ENCODE results near the gene LETMD1.
"Not testable (repeated sequence)": the region's sequence is repeated elsewhere in the genome, so short reads cannot be mapped to it uniquely, and the experiment has no call there.

LETMD1 gene

DNA sequence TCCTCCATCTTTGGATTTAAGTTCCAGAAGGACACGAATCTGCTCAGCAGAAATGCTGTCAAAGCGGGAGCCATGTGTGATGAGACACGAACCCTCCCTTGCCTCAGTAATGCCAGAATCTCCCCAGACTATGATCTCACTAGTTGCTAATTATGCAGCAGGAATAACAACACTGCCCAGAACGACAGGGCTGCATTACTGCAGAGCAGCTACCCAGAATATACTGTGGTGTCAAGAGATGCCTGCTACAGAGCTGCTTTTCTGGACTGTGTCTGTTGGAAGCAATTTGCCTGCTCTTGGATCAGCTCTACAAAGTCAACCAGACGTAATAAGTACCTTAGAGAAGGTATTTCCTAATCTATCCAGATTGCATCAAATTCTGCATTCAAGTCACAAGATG, 29.8 kb downstream of the LETMD1 start:
- DNase-seq (ENCODE audit: low read depth) = no peak

DNA sequence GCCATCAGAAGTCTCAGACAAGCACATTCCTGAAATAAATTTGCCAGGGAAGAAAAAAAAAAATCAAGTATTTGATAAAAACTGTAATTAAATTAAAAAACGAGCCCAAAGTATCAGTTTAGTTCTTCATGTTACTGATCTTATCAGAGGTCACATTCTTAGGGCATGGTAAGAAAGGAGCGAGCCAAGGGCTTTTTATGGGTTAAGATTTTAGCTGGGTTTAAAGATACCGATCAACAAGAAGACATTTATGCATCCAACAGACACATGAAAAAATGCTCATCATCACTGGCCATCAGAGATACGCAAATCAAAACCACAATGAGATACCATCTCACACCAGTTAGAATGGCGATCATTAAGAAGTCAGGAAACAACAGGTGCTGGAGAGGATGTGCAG, 30.2 kb downstream of the LETMD1 start:
- DNase-seq (ENCODE audit: low read depth) = not testable (repeated sequence)

DNA sequence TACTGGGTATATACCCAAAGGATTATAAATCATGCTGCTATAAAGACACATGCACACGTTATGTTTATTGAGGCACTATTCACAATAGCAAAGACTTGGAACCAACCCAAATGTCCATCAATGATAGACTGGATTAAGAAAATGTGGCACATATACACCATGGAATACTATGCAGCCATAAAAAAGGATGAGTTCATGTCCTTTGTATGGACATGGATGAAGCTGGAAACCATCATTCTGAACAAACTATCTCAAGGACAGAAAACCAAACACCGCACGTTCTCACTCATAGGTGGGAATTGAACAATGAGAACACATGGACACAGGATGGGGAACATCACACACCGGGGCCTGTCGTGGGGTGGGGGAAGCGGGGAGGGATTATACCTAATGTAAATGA, 30.7 kb downstream of the LETMD1 start:
- not testable (repeated sequence) for DNase-seq (ENCODE audit: low read depth)

DNA sequence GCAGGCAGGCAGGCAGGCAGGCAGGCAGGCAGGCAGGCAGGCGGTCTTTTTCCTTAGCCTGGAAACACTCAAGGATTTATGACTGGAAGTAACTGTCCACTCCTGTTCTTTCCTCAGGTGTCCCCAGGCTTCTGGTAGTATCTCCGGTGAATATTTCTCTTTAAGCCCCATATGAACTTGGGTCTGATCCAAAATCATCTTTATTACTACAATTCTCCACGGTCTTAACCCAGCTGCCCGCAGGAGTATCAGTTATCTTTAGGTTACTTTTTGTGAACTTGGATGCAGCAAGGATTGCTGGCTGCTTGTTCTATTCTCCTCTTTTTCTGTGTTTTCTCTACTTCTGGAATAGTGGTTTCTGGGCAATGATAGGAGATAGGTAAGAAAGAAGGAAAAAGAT, 32.0 kb downstream of the LETMD1 start:
- DNase-seq (ENCODE audit: low read depth) = no peak

DNA sequence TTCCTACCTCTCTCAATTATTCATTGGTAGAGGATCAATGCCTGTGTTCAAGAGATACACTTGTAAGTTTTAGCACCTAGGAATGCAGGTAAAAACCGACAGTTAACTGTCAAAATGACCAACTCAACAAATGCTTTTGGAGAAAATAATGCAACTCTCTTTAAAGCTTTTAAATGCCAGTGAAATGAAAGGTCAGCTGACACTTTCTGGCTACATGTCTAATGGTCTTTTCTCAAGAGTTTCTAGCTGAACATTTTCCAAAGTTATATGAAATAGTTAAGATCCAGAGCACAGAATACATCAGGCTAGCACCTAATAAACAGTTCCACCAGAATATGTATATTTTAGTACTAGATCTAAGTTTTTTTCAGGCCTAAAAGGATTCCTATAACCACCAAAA, 33.3 kb downstream of the LETMD1 start:
- DNase-seq (ENCODE audit: low read depth) = no peak

DNA sequence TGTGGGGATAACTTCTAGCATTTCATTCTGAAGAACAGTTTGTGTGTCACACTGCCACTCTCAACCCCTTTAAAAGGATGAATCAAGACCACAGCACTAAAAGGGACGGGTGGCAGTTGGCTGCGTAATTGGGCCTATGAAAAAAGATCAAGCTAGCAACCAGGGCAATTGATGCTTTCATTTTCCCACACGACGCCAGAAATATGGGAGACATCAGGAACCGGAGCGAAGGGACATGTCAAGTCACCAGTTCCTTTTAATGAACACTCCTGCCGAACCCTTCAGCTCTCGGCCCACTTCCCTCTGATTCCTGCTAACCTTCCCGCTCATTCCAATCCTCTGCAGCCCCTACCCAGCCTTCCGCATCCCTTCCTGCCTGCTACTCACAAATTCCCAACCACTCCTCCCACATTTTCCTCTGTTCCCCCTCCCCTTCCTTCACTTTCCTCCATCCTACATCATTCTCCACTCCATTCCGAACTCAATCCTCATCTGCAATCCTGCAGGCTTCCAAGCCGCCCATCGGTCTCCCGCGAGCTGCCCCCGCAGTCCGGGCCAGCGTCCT, 34.5 kb downstream of the LETMD1 start:
- peak; percentile 19 for DNase-seq (ENCODE audit: low read depth)

DNA sequence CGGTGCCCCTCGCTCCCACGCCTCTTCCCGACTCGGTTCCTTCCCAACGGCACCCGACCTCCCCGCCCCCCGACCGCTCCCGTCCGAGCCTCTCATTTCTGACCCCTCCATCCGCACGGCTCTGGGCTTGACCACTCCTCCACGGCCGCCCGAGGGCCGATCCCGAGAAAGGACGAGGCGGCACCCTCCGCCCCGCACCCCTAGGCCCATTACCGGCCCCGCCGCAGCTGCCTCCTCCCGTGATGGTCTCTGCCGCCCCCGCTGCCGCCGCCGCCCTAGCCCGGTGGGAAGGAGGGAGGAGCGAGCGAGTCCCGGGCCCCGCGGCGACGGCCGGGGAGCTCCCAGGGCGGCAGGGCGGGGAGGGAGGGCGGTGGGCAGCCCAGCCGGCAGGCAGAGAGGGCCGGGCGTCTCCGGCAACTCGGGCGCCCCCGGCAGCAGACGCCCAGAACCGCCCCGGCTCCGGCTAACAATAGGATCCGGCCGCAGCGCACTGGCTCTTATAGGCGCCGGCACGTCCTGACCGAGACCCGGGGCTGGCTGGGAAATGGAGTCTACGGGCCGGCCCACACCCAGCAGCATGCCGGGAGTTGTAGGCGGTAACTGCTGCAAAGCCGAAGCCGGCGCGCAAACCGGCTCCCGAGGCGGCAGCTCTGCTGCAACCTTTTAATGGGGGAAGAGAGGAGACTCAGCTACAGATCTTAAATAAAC, 35.2 kb downstream of the LETMD1 start, which contains the start of gene CSRNP2:
CSRNP2 (minus strand) TSS at position 471 of the 708 bp plus-strand sequence. CDS start 7,035 bp downstream, outside the sequence.
- peak; percentile 89 for DNase-seq (ENCODE audit: low read depth)

DNA sequence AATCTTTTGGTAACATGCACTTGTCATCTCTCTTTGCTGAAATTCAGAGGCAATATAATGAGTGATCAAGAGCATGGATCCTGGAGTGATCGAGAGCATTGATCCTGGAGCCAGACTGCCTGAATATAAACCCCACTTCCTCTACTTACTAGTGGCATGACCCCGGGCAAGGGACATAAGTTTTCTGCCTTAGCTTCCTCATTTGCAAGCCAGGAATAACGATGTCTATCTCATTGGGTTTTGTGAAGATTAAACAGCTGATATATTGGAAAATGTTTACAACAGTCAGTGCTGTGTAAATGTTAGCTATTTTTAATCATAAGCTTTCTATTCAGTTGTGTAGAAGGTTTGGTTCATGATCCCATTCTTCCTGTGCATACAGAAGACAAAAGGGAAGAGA, 37.6 kb downstream of the LETMD1 start:
- no peak for DNase-seq (ENCODE audit: low read depth)

DNA sequence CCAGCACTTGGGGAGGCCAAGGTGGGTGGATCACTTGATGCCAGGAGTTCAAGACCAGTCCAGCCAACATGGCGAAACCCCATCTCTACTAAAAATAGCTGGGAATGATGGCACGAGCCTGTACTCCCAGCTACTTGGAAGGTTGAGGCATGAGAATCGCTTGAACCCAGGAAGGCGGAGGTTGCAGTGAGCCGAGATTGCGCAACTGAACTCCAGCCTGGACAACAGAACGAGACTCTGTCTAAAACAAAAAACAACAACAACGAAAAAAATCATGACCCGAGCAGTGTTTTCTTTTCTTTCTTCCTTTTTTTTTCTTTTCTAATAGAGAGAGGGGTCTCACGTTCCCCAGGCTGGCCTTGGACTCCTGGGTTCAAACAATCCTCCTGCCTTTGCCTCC, 38.8 kb downstream of the LETMD1 start:
- DNase-seq (ENCODE audit: low read depth) = no peak

DNA sequence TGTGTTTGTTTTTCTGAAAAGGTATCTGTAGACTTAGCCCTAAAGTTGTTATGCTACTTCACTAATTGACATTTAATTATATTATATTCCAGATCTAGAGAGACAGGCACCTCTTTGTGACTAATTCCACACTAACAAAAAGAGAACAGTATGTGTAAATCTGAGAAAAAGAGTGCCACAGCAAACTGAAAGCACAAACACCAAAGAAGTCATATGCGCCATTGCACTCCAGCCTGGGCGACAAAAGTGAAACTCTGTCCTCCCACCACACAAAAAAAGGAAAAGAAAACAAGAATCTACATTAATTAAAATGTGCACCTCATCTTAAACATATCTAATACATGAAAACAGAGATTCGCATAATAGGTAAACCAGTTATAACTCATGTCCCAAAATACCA, 39.7 kb downstream of the LETMD1 start:
- DNase-seq (ENCODE audit: low read depth) = no peak

DNA sequence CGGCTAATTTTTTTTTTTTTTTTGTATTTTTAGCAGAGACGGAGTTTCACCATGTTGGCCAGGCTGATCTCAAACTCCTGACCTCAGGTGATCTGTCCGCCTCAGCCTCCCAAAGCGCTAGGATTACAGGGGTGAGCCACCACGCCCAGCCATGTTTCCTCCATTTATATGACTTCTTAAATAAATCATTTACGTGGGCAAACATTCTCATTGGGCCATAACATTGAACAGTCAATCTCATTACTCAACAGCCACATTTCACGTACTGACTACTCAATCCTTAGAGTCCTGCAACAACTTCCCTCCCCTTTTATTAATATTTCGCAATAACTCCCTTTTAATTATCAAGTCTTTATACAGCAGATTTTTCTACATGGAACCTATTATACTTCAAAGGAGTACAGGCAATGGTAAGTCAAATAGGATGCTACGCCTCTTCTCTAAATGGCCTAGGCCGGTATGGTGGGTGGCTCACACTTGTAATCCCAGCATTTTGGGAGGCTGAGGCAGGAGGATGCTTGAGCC, 42.6 kb downstream of the LETMD1 start:
- no peak for DNase-seq (ENCODE audit: low read depth)

DNA sequence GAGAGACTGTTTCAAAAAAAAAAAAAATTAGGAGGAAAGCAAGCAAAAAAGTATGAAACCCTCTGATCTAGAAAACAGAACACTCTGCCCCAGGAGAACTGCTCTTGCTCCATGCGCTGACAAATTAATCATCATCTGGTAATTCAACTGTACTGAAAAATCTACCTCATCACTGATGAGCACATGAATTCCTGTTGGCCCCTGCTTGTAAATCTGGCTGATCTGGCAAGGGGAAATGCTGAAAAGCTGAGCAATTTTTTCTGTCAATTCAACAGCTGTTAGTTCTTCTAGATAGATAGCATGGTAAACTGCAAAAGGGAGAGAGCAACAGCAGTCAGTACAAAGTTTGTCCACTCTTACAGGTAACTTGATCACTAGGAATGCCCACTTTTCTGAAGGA, 50.5 kb downstream of the LETMD1 start:
- no peak for DNase-seq (ENCODE audit: low read depth)

DNA sequence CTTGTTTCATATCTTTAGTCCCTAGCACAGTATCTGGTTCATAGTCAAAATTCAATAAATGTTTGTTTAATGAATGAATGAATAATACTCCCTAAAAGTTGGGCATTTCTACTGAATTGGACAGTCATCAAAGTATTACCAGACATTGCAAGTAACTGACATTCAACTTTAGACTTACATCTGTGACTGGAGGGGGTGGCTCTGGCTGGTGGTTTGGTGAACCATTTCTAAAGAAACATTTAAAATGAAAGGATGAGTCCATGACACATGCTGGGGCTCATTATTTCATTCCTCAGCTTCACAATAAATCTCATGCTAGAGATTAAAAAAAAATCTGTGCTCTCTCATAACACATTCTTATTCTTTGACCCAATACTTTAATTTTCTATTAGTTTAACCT, 55.9 kb downstream of the LETMD1 start:
- DNase-seq (ENCODE audit: low read depth) = no peak

DNA sequence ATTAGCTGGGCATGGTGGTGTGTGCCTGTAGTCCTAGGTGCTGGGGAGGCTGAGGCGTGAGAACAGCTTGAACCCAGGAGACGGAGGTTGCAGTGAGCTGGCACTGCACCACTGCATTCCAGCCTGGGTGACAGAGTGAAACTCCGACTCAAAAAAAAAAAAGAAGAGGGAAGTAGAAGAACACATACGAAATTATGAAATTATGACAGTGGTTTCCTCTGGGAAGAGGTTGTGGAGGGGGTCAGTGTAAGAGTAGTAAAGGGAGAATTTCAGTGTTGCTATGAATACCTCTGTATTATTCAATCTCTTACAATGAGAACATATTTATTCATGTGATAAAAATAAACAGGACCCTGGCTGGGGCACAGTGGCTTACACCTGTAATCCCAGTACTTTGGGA, 60.0 kb downstream of the LETMD1 start:
- no peak for DNase-seq (ENCODE audit: low read depth)
